K562 (cell line): ENCODE results near the gene EXT2. TPM values are rescaled to one million over a fixed set of nuclear protein-coding genes. Genes with fewer than 3 reads are reported as not detected.

Experiments
- ATAC-seq: fragments of 200-7000 bp; cut with Tn5 transposase; 3 replicates; pipeline ENCODE4 v1.9.1; 2020; ENCODE audit warnings: moderate library complexity
- BruUV-seq: library from RNA; stranded (reverse); fragments of 400-500 nt; replicated peaks from 2 replicates; lab custom pipeline; 2021; lab: Mats Ljungman, UMichigan
- CTCF ChIA-PET: fragments of 300-600 bp; formaldehyde crosslinking; extraction: SDS; loops from one replicate; lab custom pipeline; 2021; ENCODE audit warnings: low intra/inter-chr PET ratio; lab: Yijun Ruan, JAX
- POLR2A ChIA-PET: fragments of 300-600, 350-650 bp; sonication (Branson Sonifier 250); formaldehyde crosslinking; extraction: SDS; loops from one replicate; lab custom pipeline; 2021; ENCODE audit warnings: antibody characterized with exemption, inconsistent platforms; lab: Yijun Ruan, JAX
- DNase-seq, 4 experiments: peaks; one replicate each; pipeline versions ENCODE4 v3.0.0 to v3.0.0-alpha.2; 2011 to 2018; ENCODE audit warnings: low spot score in 3 of 4, mixed read lengths in 3 of 4; ENCODE audit errors: extremely low read depth in 1 of 4
- FAIRE-seq: peaks from 2 replicates; lab custom pipeline; 2011; peaks lifted over from hg19 to GRCh38; lab: Jason Lieb, UNC
- H2AFZ ChIP-seq: 2 replicates; pipeline ENCODE4 v1.6.0; 2011; ENCODE audit warnings: low read depth, low read length, control low read depth, inconsistent platforms
- H3K27ac ChIP-seq: fragments of 200-600 bp; 3 replicates; pipeline ENCODE4 v1.8.0; 2011; ENCODE audit warnings: low read depth, mild to moderate bottlenecking, control low read depth, inconsistent platforms, low read length, moderate library complexity, mixed read lengths; ENCODE audit errors: extremely low read depth
- H3K27me3 ChIP-seq, 2 experiments: fragments of 300-600 bp in 1 of 2; 2 replicates in 1 of 2; 3 replicates in 1 of 2; pipeline versions ENCODE4 v1.6.0 to v1.8.0; 2011; ENCODE audit warnings: inconsistent platforms in 2 of 2, low read length in 2 of 2, mild to moderate bottlenecking in 1 of 2, mixed read lengths in 1 of 2, moderate library complexity in 1 of 2; ENCODE audit not compliant: control insufficient read depth in 2 of 2, insufficient read depth in 2 of 2
- H3K36me3 ChIP-seq: fragments of 300-600 bp; 3 replicates; pipeline ENCODE4 v1.8.0; 2011; ENCODE audit warnings: mild to moderate bottlenecking, low read length, inconsistent platforms; ENCODE audit not compliant: control insufficient read depth, insufficient read depth
- H3K4me1 ChIP-seq, 2 experiments: fragments of 200-600 bp in 1 of 2; replicated peaks in 1 of 2; 2 replicates in 1 of 2; 3 replicates in 1 of 2; pipeline versions ENCODE4 v1.5.1 to v1.8.0; 2011; ENCODE audit warnings: inconsistent platforms in 2 of 2, low read length in 2 of 2, mild to moderate bottlenecking in 1 of 2, mixed read lengths in 1 of 2, moderate library complexity in 1 of 2; ENCODE audit not compliant: control insufficient read depth in 2 of 2, insufficient read depth in 2 of 2
- H3K4me2 ChIP-seq: 2 replicates; pipeline ENCODE4 v1.6.1; 2011; ENCODE audit warnings: low read length, control low read depth, inconsistent platforms, mixed read lengths; ENCODE audit not compliant: insufficient read depth
- H3K4me3 ChIP-seq: fragments of 200-600 bp; sonication (generic), shearing (Covaris generic); 2 replicates; pipeline ENCODE4 v1.5.1; 2016; ENCODE audit warnings: control low read depth, inconsistent platforms
- H3K79me2 ChIP-seq: fragments of 200-600 bp; 3 replicates; pipeline ENCODE4 v1.8.0; 2011; ENCODE audit warnings: low read length, inconsistent platforms; ENCODE audit not compliant: control insufficient read depth, insufficient read depth
- H3K9ac ChIP-seq, 2 experiments: 2 replicates each; pipeline versions ENCODE4 v1.6.0 to v1.6.1; 2011; ENCODE audit warnings: low read depth in 2 of 2, low read length in 2 of 2, control low read depth in 1 of 2, inconsistent platforms in 1 of 2, mild to moderate bottlenecking in 1 of 2, mixed read lengths in 1 of 2; ENCODE audit not compliant: insufficient read depth in 1 of 2
- H3K9me1 ChIP-seq: one replicate; pipeline ENCODE4 v1.6.0; 2011; ENCODE audit warnings: inconsistent platforms, mild to moderate bottlenecking, low read length, moderate library complexity; ENCODE audit not compliant: control insufficient read depth, insufficient read depth
- H3K9me3 ChIP-seq: replicated peaks from 2 replicates; pipeline ENCODE4 v1.5.1; 2011; ENCODE audit warnings: low read depth, low read length, inconsistent platforms; ENCODE audit not compliant: control insufficient read depth, insufficient read depth
- H4K20me1 ChIP-seq: replicated peaks from 2 replicates; pipeline ENCODE4 v1.6.1; 2011; ENCODE audit warnings: low read length, inconsistent platforms, mixed read lengths; ENCODE audit not compliant: control insufficient read depth, insufficient read depth
- BRCA1 ChIP-seq, 2 experiments: fragments of 450-650 bp in 1 of 2; sonication (generic) in 1 of 2; formaldehyde crosslinking in 1 of 2; IDR thresholded peaks; 2 replicates each; pipeline versions ENCODE4 v1.5.0 to v1.6.1; 2017 to 2020; ENCODE audit warnings: mild to moderate bottlenecking in 1 of 2, missing genetic modification reagents in 1 of 2
- MGA ChIP-seq: fragments of 450-650 bp; IDR thresholded peaks from 2 replicates; pipeline ENCODE4 v1.6.1; 2016; ENCODE audit warnings: mild to moderate bottlenecking, moderate library complexity
- PKNOX1 ChIP-seq: fragments of 450-650 bp; IDR thresholded peaks from 2 replicates; pipeline ENCODE4 v1.6.1; 2016
- SIX5 ChIP-seq, 2 experiments: IDR thresholded peaks; 2 replicates each; pipeline ENCODE4 v1.6.1; 2011; ENCODE audit warnings: low read length in 2 of 2, borderline replicate concordance in 1 of 2, low read depth in 1 of 2, mild to moderate bottlenecking in 1 of 2, moderate library complexity in 1 of 2; ENCODE audit not compliant: insufficient read depth in 1 of 2
- SNRNP70 ChIP-seq: fragments of 200-400 bp; formaldehyde crosslinking; optimal IDR thresholded peaks from 2 replicates; pipeline ENCODE3; 2017; ENCODE audit warnings: low read depth, low read length
- U2AF2 ChIP-seq: fragments of 200-400 bp; formaldehyde crosslinking; optimal IDR thresholded peaks from 2 replicates; pipeline ENCODE3; 2017; ENCODE audit warnings: low read depth, mild to moderate bottlenecking, low read length
- ZNF184 ChIP-seq: sonication (generic); formaldehyde crosslinking; IDR thresholded peaks from 2 replicates; pipeline ENCODE4 v1.5.0; 2020; ENCODE audit warnings: missing genetic modification reagents
- ZNF274 ChIP-seq: IDR thresholded peaks from 2 replicates; pipeline ENCODE4 v1.6.1; 2011; ENCODE audit warnings: low read depth, mild to moderate bottlenecking, low read length, moderate library complexity, borderline replicate concordance
- WGBS: fragments of 100-300 bp; shearing (Covaris generic); methylation state at CpG from one replicate; pipeline ENCODE4 v1.1.6; 2016; ENCODE audit warnings: low coverage, mixed read lengths; ENCODE audit not compliant: insufficient coverage; ENCODE audit errors: missing lambda C conversion rate; 5-methylcytosine and 5-hydroxymethylcytosine counted together
- in situ Hi-C: fragments of 300-500 bp; cut with MboI; formaldehyde crosslinking; loops from 4 replicates; pipeline ENCODE4 v1.15.0; 2018; ENCODE audit warnings: inconsistent platforms, mixed read lengths
- intact Hi-C: fragments of 100-400 bp; cut with micrococcal nuclease; formaldehyde crosslinking; loops from 2 replicates; pipeline ENCODE4 v1.14.2; 2022
- polyA plus RNA-seq, 8 experiments: library from polyadenylated mRNA; depleted of rRNA in 4 of 8; stranded (reverse) in 5 of 8; unstranded in 3 of 8; fragments of >200 nt; fragmentation: Nextera tagmentation in 2 of 8; fragmentation: Illumina TruSeq in 1 of 8; extraction: Ambion mirVana in 2 of 8; extraction: Trizol in 1 of 8; gene quantifications; 2 replicates each; pipeline versions ENCODE4 v1.2.1 to v1.2.3, GENCODE V29; 2011 to 2014; ENCODE audit warnings: inconsistent platforms in 1 of 8, missing spikeins in 1 of 8
- total RNA-seq, 7 experiments: library from RNA; depleted of rRNA in 6 of 7; stranded (reverse); fragments of >200 nt in 6 of 7; fragmentation: Illumina TruSeq in 2 of 7; extraction: Trizol in 2 of 7; gene quantifications; 2 replicates each; pipeline versions ENCODE4 v1.2.1 to v1.2.3, GENCODE V29; 2011 to 2021; ENCODE audit warnings: low replicate concordance in 1 of 7

Gene EXT2
- total and polyA plus RNA-seq, 9 of the 15 experiments (the other 6 are each of a cell fraction or from before 2014, with no cell fraction given) = 7.5 to 52.1 (median 38.1) TPM

- in situ Hi-C loops = no loop called here
- Histone ChIP-seq H3K36me3 (peaks cover 16% of the 10 kb centered on the region; the same call in 1 of the 3 replicates), H3K9ac (no peak overlapping the region)
Measured at GRCh38 chr11:44149651-44150050, 54.2 kb downstream of the EXT2 start.

More at GRCh38 chr11:44149651-44150050, 54.2 kb downstream of the EXT2 start:
- Histone ChIP-seq H2AFZ (no peak overlapping the region), H3K79me2 (no peaks in the 10 kb centered on the region), H3K4me3 (no peak overlapping the region), H3K27ac (no peak overlapping the region), H4K20me1 (no peaks in the 10 kb centered on the region), H3K9me3 (no peaks in the 10 kb centered on the region), H3K4me1 (peaks cover 0 to 3% of the 10 kb centered on the region in 2 experiments; a peak in 1 of 5 replicates), H3K27me3 (no peaks in the 10 kb centered on the region), H3K4me2 (no peak overlapping the region), H3K9me1 (no peaks in the 10 kb centered on the region)
- ChIA-PET CTCF (no interaction called here), POLR2A (interaction anchor here (1.4 kb wide), 1 partner anchor 8 kb away, joined by 3 read pairs; no protein-coding TSS in a partner anchor)
- no TSS peak for BruUV-seq
- DNase-seq (no peak), ATAC-seq (no peak), FAIRE-seq (no peak)
- TF ChIP-seq ZNF274 = no peak
- no peak for TF ChIP-seq U2AF2
- TF ChIP-seq SNRNP70 = no peak
- TF ChIP-seq SIX5 (IDR thresholded peaks at IDR 0.05; ENCODE audit: borderline replicate concordance in 1 of 2, insufficient read depth in 1 of 2, low read depth in 1 of 2, low read length in 2 of 2) = no peak
- TF ChIP-seq ZNF184 (CRISPR knock-in tag) = no peak
- TF ChIP-seq MGA = no peak
- no peak for TF ChIP-seq BRCA1 (IDR thresholded peaks at IDR 0.05)
- TF ChIP-seq BRCA1 (CRISPR knock-in tag; IDR thresholded peaks at IDR 0.05) = no peak
- TF ChIP-seq PKNOX1 = no peak
- 48% methylated on average over 2 of the region's 2 CpGs for WGBS
- intact Hi-C loops = no loop called here
